Activated T-helper 17 cell treated with anti-CD3 and anti-CD28 coated beads, Interleukin-2, amount 50 U/mL, for 72 hours (primary cell): ENCODE results near the gene BBS9. TPM values are rescaled to one million over a fixed set of nuclear protein-coding genes. Genes with fewer than 3 reads are reported as not detected.

Source experiments
- ATAC-seq: fragments of 150-1000 bp; cut with Tn5 transposase; replicated peaks from 2 replicates; pipeline ENCODE4 v1.10.0; 2021; ENCODE audit warnings: mild to moderate bottlenecking, moderate library complexity
- H3K27ac Mint-ChIP-seq: one replicate; pipeline ENCODE4 v1.8.0; 2022; ENCODE audit warnings: mixed read lengths
- H3K27me3 Mint-ChIP-seq: one replicate; pipeline ENCODE4 v1.8.0; 2022; ENCODE audit warnings: mixed read lengths
- H3K36me3 Mint-ChIP-seq: one replicate; pipeline ENCODE4 v1.8.0; 2022; ENCODE audit warnings: low read depth, mild to moderate bottlenecking, mixed read lengths
- H3K4me1 Mint-ChIP-seq: one replicate; pipeline ENCODE4 v1.8.0; 2022; ENCODE audit warnings: mixed read lengths
- H3K4me3 Mint-ChIP-seq: one replicate; pipeline ENCODE4 v1.8.0; 2022; ENCODE audit warnings: mild to moderate bottlenecking, mixed read lengths
- H3K9me3 Mint-ChIP-seq: one replicate; pipeline ENCODE4 v1.8.0; 2022; ENCODE audit warnings: mixed read lengths
- total RNA-seq, 2 donors: library from RNA; stranded (reverse); gene quantifications; one replicate each; pipeline ENCODE4 v1.2.3, GENCODE V29; 2022

The BBS9 gene
- total RNA-seq, 2 donors from 2014 or later: 11.3 to 14.4 TPM

GRCh38 chr7:33654676-33655075 is 525.3 kb downstream of the BBS9 start:
- no peak for ATAC-seq
- H3K36me3 Mint-ChIP-seq: no peaks in the 10 kb centered on the region

More at GRCh38 chr7:33654676-33655075, 525.3 kb downstream of the BBS9 start:
- Mint-ChIP-seq H3K9me3 (no peaks in the 10 kb centered on the region), H3K27ac (no peak overlapping the region), H3K4me3 (no peak overlapping the region), H3K27me3 (no peaks in the 10 kb centered on the region), H3K4me1 (no peaks in the 10 kb centered on the region)

Other genes with a start within 250 kb of the BBS9 start
- 10 to 100 TPM; 33.6 to 50.8 TPM for gene KBTBD2, start 237.8 kb upstream of the BBS9 start, total RNA-seq
- 1 to 10 TPM in 1 of 2 donors, under 1 TPM in 1; 0.65 to 1.7 TPM for gene FKBP9, start 172.1 kb upstream of the BBS9 start, total RNA-seq
- 10 to 100 TPM; 35.0 to 35.7 TPM for gene NT5C3A, start 66.8 kb upstream of the BBS9 start, total RNA-seq
- gene RP9, start 20.2 kb upstream of the BBS9 start, total RNA-seq: 10 to 100 TPM in 1 of 2 donors, 1 to 10 TPM in 1; 5.2 to 11.2 TPM